Esophagus muscularis mucosa (tissue), 4 donors: ENCODE results near the gene ARID1B.

Source experiments
- CTCF ChIP-seq, 3 experiments: fragments of 200-600 bp in 2 of 3; fragments of 450-650 bp in 1 of 3; sonication (generic) in 2 of 3; IDR thresholded peaks; one replicate each; pipeline ENCODE4 v1.5.1; 2017 to 2019; ENCODE audit warnings: antibody characterized with exemption in 3 of 3, mild to moderate bottlenecking in 2 of 3, moderate library complexity in 1 of 3
- EP300 ChIP-seq: sonication (generic); formaldehyde crosslinking; IDR thresholded peaks from one replicate; pipeline ENCODE4 v1.6.1; 2017; ENCODE audit warnings: antibody characterized with exemption
- POLR2A ChIP-seq: fragments of 450-650 bp; IDR thresholded peaks from one replicate; pipeline ENCODE4 v1.6.1; 2017; ENCODE audit warnings: antibody characterized with exemption, moderate library complexity, mild to moderate bottlenecking, low read depth

- TF ChIP-seq CTCF (IDR thresholded peaks at IDR 0.05): no peak
- no peak for TF ChIP-seq POLR2A
- TF ChIP-seq EP300: no peak
These were observed 309.5 kb downstream of the ARID1B start for GRCh38 chr6:157086632-157087031.
